ENCODE measurements around the gene NOS1AP.

NOS1AP gene

GRCh38 chr1:162212713-162213112 is 143.2 kb downstream of the NOS1AP start:
- TF ChIP-seq POLR2AphosphoS5 (IDR thresholded peaks at IDR 0.05; ENCODE audit: low read depth, low read length) (no peak), TAF1 (IDR thresholded peaks at IDR 0.05; ENCODE audit: borderline replicate concordance, insufficient read depth, low read length) (no peak), FOXP2 (optimal IDR thresholded peaks at IDR 0.05; ENCODE audit: borderline replicate concordance, extremely low read depth, extremely low read length, insufficient read depth) (no peak), SIN3A (IDR thresholded peaks at IDR 0.05; ENCODE audit: borderline replicate concordance, insufficient read depth, low read length) (no peak)
- TF ChIP-seq, protein P1, sequence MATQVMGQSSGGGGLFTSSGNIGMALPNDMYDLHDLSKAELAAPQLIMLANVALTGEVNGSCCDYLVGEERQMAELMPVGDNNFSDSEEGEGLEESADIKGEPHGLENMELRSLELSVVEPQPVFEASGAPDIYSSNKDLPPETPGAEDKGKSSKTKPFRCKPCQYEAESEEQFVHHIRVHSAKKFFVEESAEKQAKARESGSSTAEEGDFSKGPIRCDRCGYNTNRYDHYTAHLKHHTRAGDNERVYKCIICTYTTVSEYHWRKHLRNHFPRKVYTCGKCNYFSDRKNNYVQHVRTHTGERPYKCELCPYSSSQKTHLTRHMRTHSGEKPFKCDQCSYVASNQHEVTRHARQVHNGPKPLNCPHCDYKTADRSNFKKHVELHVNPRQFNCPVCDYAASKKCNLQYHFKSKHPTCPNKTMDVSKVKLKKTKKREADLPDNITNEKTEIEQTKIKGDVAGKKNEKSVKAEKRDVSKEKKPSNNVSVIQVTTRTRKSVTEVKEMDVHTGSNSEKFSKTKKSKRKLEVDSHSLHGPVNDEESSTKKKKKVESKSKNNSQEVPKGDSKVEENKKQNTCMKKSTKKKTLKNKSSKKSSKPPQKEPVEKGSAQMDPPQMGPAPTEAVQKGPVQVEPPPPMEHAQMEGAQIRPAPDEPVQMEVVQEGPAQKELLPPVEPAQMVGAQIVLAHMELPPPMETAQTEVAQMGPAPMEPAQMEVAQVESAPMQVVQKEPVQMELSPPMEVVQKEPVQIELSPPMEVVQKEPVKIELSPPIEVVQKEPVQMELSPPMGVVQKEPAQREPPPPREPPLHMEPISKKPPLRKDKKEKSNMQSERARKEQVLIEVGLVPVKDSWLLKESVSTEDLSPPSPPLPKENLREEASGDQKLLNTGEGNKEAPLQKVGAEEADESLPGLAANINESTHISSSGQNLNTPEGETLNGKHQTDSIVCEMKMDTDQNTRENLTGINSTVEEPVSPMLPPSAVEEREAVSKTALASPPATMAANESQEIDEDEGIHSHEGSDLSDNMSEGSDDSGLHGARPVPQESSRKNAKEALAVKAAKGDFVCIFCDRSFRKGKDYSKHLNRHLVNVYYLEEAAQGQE (IDR thresholded peaks at IDR 0.05; ENCODE audit: insufficient read depth in 1 of 2, low read depth in 2 of 2, low read length in 2 of 2): no peak

- TF ChIP-seq POLR2AphosphoS5 (IDR thresholded peaks at IDR 0.05; ENCODE audit: low read depth, low read length): no peak
- TF ChIP-seq SIN3A (IDR thresholded peaks at IDR 0.05; ENCODE audit: borderline replicate concordance, insufficient read depth, low read length): no peak
- TF ChIP-seq FOXP2 (optimal IDR thresholded peaks at IDR 0.05; ENCODE audit: borderline replicate concordance, extremely low read depth, extremely low read length, insufficient read depth): no peak
- TF ChIP-seq, protein P1 (IDR thresholded peaks at IDR 0.05; ENCODE audit: insufficient read depth in 1 of 2, low read depth in 2 of 2, low read length in 2 of 2): no peak
- TF ChIP-seq TAF1 (IDR thresholded peaks at IDR 0.05; ENCODE audit: borderline replicate concordance, insufficient read depth, low read length): no peak
These were observed 143.9 kb downstream of the NOS1AP start for GRCh38 chr1:162213281-162213912.

DNA sequence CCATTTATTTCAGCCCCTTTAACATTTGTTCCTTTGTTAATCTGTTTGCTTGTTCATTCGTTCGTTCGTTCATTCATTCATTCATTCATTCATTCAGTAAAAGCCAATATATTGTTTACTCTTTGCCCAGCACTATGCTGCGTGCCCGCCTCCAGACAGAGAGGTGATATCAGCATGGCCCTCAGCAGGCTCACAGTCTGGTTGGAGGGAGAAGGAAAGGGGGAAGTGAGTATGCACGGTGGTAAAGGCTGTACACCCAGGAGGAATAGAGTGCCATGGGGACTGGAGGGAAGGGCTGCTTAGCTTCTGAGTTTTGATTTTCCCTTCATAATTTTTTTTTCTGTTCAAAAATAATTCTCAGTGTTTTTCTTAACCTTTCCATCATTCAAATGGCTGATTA is 144.7 kb downstream of the NOS1AP start:
- no peak for TF ChIP-seq FOXP2 (optimal IDR thresholded peaks at IDR 0.05; ENCODE audit: borderline replicate concordance, extremely low read depth, extremely low read length, insufficient read depth)
- TF ChIP-seq POLR2AphosphoS5 (IDR thresholded peaks at IDR 0.05; ENCODE audit: low read depth, low read length): no peak
- TF ChIP-seq, protein P1 (IDR thresholded peaks at IDR 0.05; ENCODE audit: insufficient read depth in 1 of 2, low read depth in 2 of 2, low read length in 2 of 2): no peak
- no peak for TF ChIP-seq TAF1 (IDR thresholded peaks at IDR 0.05; ENCODE audit: borderline replicate concordance, insufficient read depth, low read length)
- TF ChIP-seq SIN3A (IDR thresholded peaks at IDR 0.05; ENCODE audit: borderline replicate concordance, insufficient read depth, low read length): no peak

DNA sequence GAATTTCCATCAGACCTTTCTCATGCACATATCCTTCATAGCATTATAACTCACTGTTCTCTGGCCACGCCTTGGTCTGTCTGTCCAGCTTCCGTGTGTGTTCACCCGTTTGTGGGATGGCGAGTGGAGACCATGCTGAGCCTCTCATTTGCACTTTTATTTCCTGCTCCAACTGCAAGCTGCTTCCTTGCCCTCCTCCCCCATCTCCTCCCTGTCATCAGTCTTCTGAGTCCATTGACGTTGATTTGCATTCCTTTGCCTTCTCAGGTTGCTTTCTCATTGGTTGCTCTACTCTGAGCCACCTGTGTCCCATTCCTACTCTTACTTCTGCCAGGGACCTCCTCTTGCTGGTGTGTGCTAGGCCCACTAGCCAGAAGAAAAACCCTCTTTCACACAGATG is 146.4 kb downstream of the NOS1AP start:
- TF ChIP-seq SIN3A (IDR thresholded peaks at IDR 0.05; ENCODE audit: borderline replicate concordance, insufficient read depth, low read length): peak; percentile 87; the same call in 1 of the 2 replicates
- TF ChIP-seq, protein P1 (IDR thresholded peaks at IDR 0.05; ENCODE audit: insufficient read depth in 1 of 2, low read depth in 2 of 2, low read length in 2 of 2): no peak
- peak; percentile 83 for TF ChIP-seq FOXP2 (optimal IDR thresholded peaks at IDR 0.05; ENCODE audit: borderline replicate concordance, extremely low read depth, extremely low read length, insufficient read depth)

DNA sequence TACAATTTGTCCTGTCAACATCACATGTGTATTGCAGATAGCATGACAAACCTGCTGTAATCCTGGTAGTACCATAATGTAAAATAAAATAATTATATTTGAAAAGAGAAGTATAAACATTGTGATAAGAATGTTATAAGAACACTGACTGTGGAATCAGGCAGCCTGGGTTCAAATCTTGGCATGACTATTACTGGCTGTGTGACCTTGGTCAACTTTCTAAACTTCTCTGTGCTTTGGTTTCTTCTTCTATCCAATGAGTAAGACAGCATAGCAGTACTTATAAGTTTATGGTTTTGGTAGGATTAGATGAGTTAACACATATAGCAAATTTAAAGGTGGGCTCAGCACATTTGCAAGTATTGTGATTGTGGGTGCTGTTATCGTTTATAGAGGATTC is 147.1 kb downstream of the NOS1AP start:
- TF ChIP-seq, protein P1 (IDR thresholded peaks at IDR 0.05; ENCODE audit: insufficient read depth in 1 of 2, low read depth in 2 of 2, low read length in 2 of 2): no peak
- TF ChIP-seq FOXP2 (optimal IDR thresholded peaks at IDR 0.05; ENCODE audit: borderline replicate concordance, extremely low read depth, extremely low read length, insufficient read depth) (no peak), TAF1 (IDR thresholded peaks at IDR 0.05; ENCODE audit: borderline replicate concordance, insufficient read depth, low read length) (no peak), POLR2AphosphoS5 (IDR thresholded peaks at IDR 0.05; ENCODE audit: low read depth, low read length) (no peak)

Data from PFSK-1 (cell line).